Trophoblast cell (in vitro differentiated cells and primary cell): Measurements from ENCODE around the gene CERS6.

Experiments used
- DNase-seq, 2 donors: peaks; one replicate each; pipeline ENCODE4 v3.0.0-alpha.2; 2016
- H2AFZ ChIP-seq: 2 replicates; pipeline ENCODE4 v1.6.1; 2013; ENCODE audit warnings: low read length, moderate library complexity, mild to moderate bottlenecking; ENCODE audit not compliant: insufficient read depth, poor library complexity
- H2AK5ac ChIP-seq: 2 replicates; pipeline ENCODE4 v1.6.1; 2013; ENCODE audit warnings: mild to moderate bottlenecking, low read length
- H2BK120ac ChIP-seq: 2 replicates; pipeline ENCODE4 v1.6.1; 2013; ENCODE audit warnings: low read length, mild to moderate bottlenecking, moderate library complexity; ENCODE audit not compliant: insufficient read depth, poor library complexity
- H2BK12ac ChIP-seq: 2 replicates; pipeline ENCODE4 v1.6.1; 2013; ENCODE audit warnings: mild to moderate bottlenecking, low read length, moderate library complexity
- H2BK5ac ChIP-seq: 2 replicates; pipeline ENCODE4 v1.6.1; 2013; ENCODE audit warnings: low read length, low read depth, moderate library complexity, mild to moderate bottlenecking; ENCODE audit not compliant: poor library complexity
- H3K14ac ChIP-seq: 2 replicates; pipeline ENCODE4 v1.6.1; 2013; ENCODE audit warnings: mild to moderate bottlenecking, low read length
- H3K18ac ChIP-seq: 2 replicates; pipeline ENCODE4 v1.6.1; 2013; ENCODE audit warnings: mild to moderate bottlenecking, low read length
- H3K23ac ChIP-seq: 2 replicates; pipeline ENCODE4 v1.6.1; 2013; ENCODE audit warnings: low read length
- H3K27ac ChIP-seq: 2 replicates; pipeline ENCODE4 v1.5.1; 2013; ENCODE audit warnings: low read depth, mild to moderate bottlenecking, inconsistent platforms, low read length, moderate library complexity
- H3K27me3 ChIP-seq: 2 replicates; pipeline ENCODE4 v1.6.1; 2013; ENCODE audit warnings: inconsistent platforms, mild to moderate bottlenecking, low read length, moderate library complexity; ENCODE audit not compliant: insufficient read depth
- H3K36me3 ChIP-seq, 2 experiments: 1 replicate in 1 of 2; 2 replicates in 1 of 2; pipeline ENCODE4 v1.6.1; 2013; ENCODE audit warnings: low read length in 2 of 2, mild to moderate bottlenecking in 2 of 2, moderate library complexity in 1 of 2; ENCODE audit not compliant: insufficient read depth in 2 of 2, control insufficient read depth in 1 of 2
- H3K4ac ChIP-seq: 2 replicates; pipeline ENCODE4 v1.6.1; 2013; ENCODE audit warnings: low read depth, mild to moderate bottlenecking, low read length, moderate library complexity
- H3K4me1 ChIP-seq, 2 experiments: 1 replicate in 1 of 2; 2 replicates in 1 of 2; pipeline ENCODE4 v1.6.1; 2013; ENCODE audit warnings: low read length in 2 of 2, mild to moderate bottlenecking in 2 of 2, moderate library complexity in 1 of 2; ENCODE audit not compliant: insufficient read depth in 2 of 2, control insufficient read depth in 1 of 2
- H3K4me2 ChIP-seq: 2 replicates; pipeline ENCODE4 v1.6.1; 2013; ENCODE audit warnings: inconsistent platforms, mild to moderate bottlenecking, low read length, moderate library complexity
- H3K4me3 ChIP-seq: 2 replicates; pipeline ENCODE4 v1.5.1; 2013; ENCODE audit warnings: mild to moderate bottlenecking, low read depth, low read length, inconsistent platforms
- H3K79me1 ChIP-seq: one replicate; pipeline ENCODE4 v1.6.1; 2013; ENCODE audit warnings: low read length
- H3K79me2 ChIP-seq: 2 replicates; pipeline ENCODE4 v1.6.1; 2013; ENCODE audit warnings: low read length, mild to moderate bottlenecking; ENCODE audit not compliant: control insufficient read depth, insufficient read depth, poor library complexity
- H3K9ac ChIP-seq: 2 replicates; pipeline ENCODE4 v1.6.1; 2013; ENCODE audit warnings: mild to moderate bottlenecking, low read length
- H3K9me3 ChIP-seq: 2 replicates; pipeline ENCODE4 v1.6.1; 2013; ENCODE audit warnings: low read depth, mild to moderate bottlenecking, control low read depth, inconsistent platforms, low read length; ENCODE audit not compliant: insufficient read depth
- H4K12ac ChIP-seq: 2 replicates; pipeline ENCODE4 v1.6.1; 2013; ENCODE audit warnings: low read depth, mild to moderate bottlenecking, low read length, moderate library complexity
- H4K8ac ChIP-seq: 2 replicates; pipeline ENCODE4 v1.6.1; 2013; ENCODE audit warnings: low read depth, mild to moderate bottlenecking, low read length, moderate library complexity
- H4K91ac ChIP-seq: one replicate; pipeline ENCODE4 v1.6.1; 2013; ENCODE audit warnings: low read depth, mild to moderate bottlenecking, low read length, moderate library complexity
- WGBS: extraction: QIAGEN DNeasy Blood & Tissue Kit; methylation state at CpG from one replicate; pipeline ENCODE4 v1.1.7; 2013; ENCODE audit warnings: missing lambda C conversion rate; ENCODE audit not compliant: insufficient read length, insufficient coverage; ENCODE audit errors: extremely low coverage; 5-methylcytosine and 5-hydroxymethylcytosine counted together

CERS6 gene

GRCh38 chr2:168732506-168732905, 276.4 kb downstream of the CERS6 start:
- Histone ChIP-seq H2BK5ac (no peak overlapping the region), H2BK12ac (no peak overlapping the region), H3K14ac (no peak overlapping the region), H3K9me3 (no peaks in the 10 kb centered on the region), H3K27me3 (no peaks in the 10 kb centered on the region), H4K8ac (no peak overlapping the region), H4K12ac (no peak overlapping the region), H3K9ac (no peak overlapping the region), H3K36me3 (no peaks in the 10 kb centered on the region), H2BK120ac (no peak overlapping the region), H3K4me3 (no peak overlapping the region), H2AFZ (no peak overlapping the region), H3K23ac (no peak overlapping the region), H4K91ac (no peak overlapping the region), H3K4ac (no peak overlapping the region), H2AK5ac (no peak overlapping the region), H3K79me2 (no peaks in the 10 kb centered on the region), H3K79me1 (no peaks in the 10 kb centered on the region), H3K18ac (no peak overlapping the region), H3K4me2 (no peak overlapping the region), H3K27ac (no peak overlapping the region), H3K4me1 (peaks cover 0 to 2% of the 10 kb centered on the region in 2 experiments)
- no peak for DNase-seq

GRCh38 chr2:168734199-168734760, 278.2 kb downstream of the CERS6 start:
- no peak for DNase-seq
- Histone ChIP-seq H3K4me2 (no peak overlapping the region), H3K4me1 (peaks cover 0 to 2% of the 10 kb centered on the region in 2 experiments), H3K4ac (no peak overlapping the region), H3K9ac (no peak overlapping the region), H2AK5ac (no peak overlapping the region), H4K12ac (no peak overlapping the region), H3K79me2 (no peaks in the 10 kb centered on the region), H3K79me1 (no peaks in the 10 kb centered on the region), H2BK120ac (no peak overlapping the region), H3K18ac (no peak overlapping the region), H4K91ac (no peak overlapping the region), H2AFZ (no peak overlapping the region), H2BK12ac (no peak overlapping the region), H3K23ac (no peak overlapping the region), H3K27ac (no peak overlapping the region), H3K4me3 (no peak overlapping the region), H3K27me3 (no peaks in the 10 kb centered on the region), H4K8ac (no peak overlapping the region), H2BK5ac (no peak overlapping the region), H3K9me3 (no peaks in the 10 kb centered on the region), H3K36me3 (no peaks in the 10 kb centered on the region), H3K14ac (no peak overlapping the region)
- WGBS, result no CpG with 5 or more reads among the region's 6 CpGs

- Histone ChIP-seq H2BK5ac (no peak overlapping the region), H3K79me1 (no peaks in the 10 kb centered on the region), H4K12ac (no peak overlapping the region), H3K23ac (no peak overlapping the region), H3K14ac (no peak overlapping the region), H3K4me2 (no peak overlapping the region), H2BK12ac (no peak overlapping the region), H3K4ac (no peak overlapping the region), H2BK120ac (no peak overlapping the region), H3K27ac (no peak overlapping the region), H3K9ac (no peak overlapping the region), H3K9me3 (no peaks in the 10 kb centered on the region), H3K18ac (no peak overlapping the region), H3K79me2 (no peaks in the 10 kb centered on the region), H3K4me3 (no peak overlapping the region), H2AFZ (no peak overlapping the region), H2AK5ac (no peak overlapping the region), H3K36me3 (no peaks in the 10 kb centered on the region), H3K27me3 (no peaks in the 10 kb centered on the region), H3K4me1 (peaks cover 0 to 2% of the 10 kb centered on the region in 2 experiments), H4K91ac (no peak overlapping the region), H4K8ac (no peak overlapping the region)
- DNase-seq, result no peak
- WGBS, result no CpG with 5 or more reads among the region's 12 CpGs
These were observed 280.8 kb downstream of the CERS6 start for GRCh38 chr2:168736649-168737445.

- H3K18ac ChIP-seq, result no peak overlapping the region
- H3K4me1 ChIP-seq, result peaks cover 0 to 2% of the 10 kb centered on the region in 2 experiments
- no peak overlapping the region for H3K14ac ChIP-seq
- no peak overlapping the region for H3K27ac ChIP-seq
- no peak overlapping the region for H2AFZ ChIP-seq
- no peak overlapping the region for H2BK120ac ChIP-seq
- H3K36me3 ChIP-seq, result no peaks in the 10 kb centered on the region
- no peak overlapping the region for H4K91ac ChIP-seq
- H3K4me3 ChIP-seq, result no peak overlapping the region
- no peaks in the 10 kb centered on the region for H3K79me2 ChIP-seq
- no peak overlapping the region for H3K23ac ChIP-seq
- H3K9me3 ChIP-seq, result no peaks in the 10 kb centered on the region
- no peak overlapping the region for H2AK5ac ChIP-seq
- no peak overlapping the region for H4K12ac ChIP-seq
- H3K27me3 ChIP-seq, result no peaks in the 10 kb centered on the region
- H2BK12ac ChIP-seq, result no peak overlapping the region
- no peak overlapping the region for H3K4ac ChIP-seq
- no peaks in the 10 kb centered on the region for H3K79me1 ChIP-seq
- WGBS, result no CpG with 5 or more reads among the region's 1 CpG
- DNase-seq, result no peak
- H4K8ac ChIP-seq, result no peak overlapping the region
- no peak overlapping the region for H3K9ac ChIP-seq
- H2BK5ac ChIP-seq, result no peak overlapping the region
- H3K4me2 ChIP-seq, result no peak overlapping the region
These were observed 282.0 kb downstream of the CERS6 start for GRCh38 chr2:168738062-168738461.
